ENCODE data around the gene RWDD3. TPM values are rescaled to one million over a fixed set of nuclear protein-coding genes. Genes with fewer than 3 reads are reported as not detected.

RWDD3 gene
- total RNA-seq, 1 experiment from 2014 or later: 15.3 TPM

- Histone ChIP-seq H2AFZ (ENCODE audit: low read length) (no peak overlapping the region), H4K8ac (replicated peaks; ENCODE audit: insufficient read length, low read depth, low read length) (no peak overlapping the region), H3K9me3 (ENCODE audit: control insufficient read depth, low read depth, low read length) (no peaks in the 10 kb centered on the region), H3K27me3 (ENCODE audit: insufficient read depth, low read length) (no peaks in the 10 kb centered on the region), H3K18ac (ENCODE audit: insufficient read length, low read depth, low read length) (no peak overlapping the region), H3K56ac (ENCODE audit: insufficient read length, low read depth, low read length) (no peak overlapping the region), H3K4ac (ENCODE audit: low read depth, low read length) (no peak overlapping the region), H4K91ac (ENCODE audit: insufficient read length, low read depth, low read length) (no peak overlapping the region), H4K20me1 (ENCODE audit: control insufficient read depth, insufficient read depth, insufficient read length) (no peaks in the 10 kb centered on the region), H2BK15ac (ENCODE audit: low read depth, low read length) (no peak overlapping the region), H2BK120ac (ENCODE audit: low read depth, low read length, poor library complexity, severe bottlenecking) (no peak overlapping the region), H3K23ac (ENCODE audit: insufficient read length, low read depth, low read length) (no peak overlapping the region), H3K23me2 (ENCODE audit: insufficient read length, low read depth, low read length, poor library complexity, severe bottlenecking) (no peaks in the 10 kb centered on the region), H3T11ph (ENCODE audit: low read length) (no peak overlapping the region), H3K79me2 (ENCODE audit: insufficient read depth, low read length) (no peaks in the 10 kb centered on the region), H2AK5ac (ENCODE audit: insufficient read length, low read length) (no peak overlapping the region), H2BK12ac (ENCODE audit: insufficient read length, low read depth, low read length) (no peak overlapping the region), H3K9ac (ENCODE audit: extremely low read depth, insufficient read length, low read length) (no peak overlapping the region), H3K4me1 (ENCODE audit: insufficient read depth, low read length) (no peaks in the 10 kb centered on the region), H2BK20ac (ENCODE audit: low read depth, low read length, poor library complexity, severe bottlenecking) (no peak overlapping the region), H3K14ac (ENCODE audit: insufficient read depth, low read length) (no peak overlapping the region), H4K5ac (ENCODE audit: insufficient read length, low read depth, low read length) (no peak overlapping the region), H2BK5ac (ENCODE audit: insufficient read length, low read length) (no peak overlapping the region), H3K27ac (ENCODE audit: insufficient read length, low read depth, low read length) (no peak overlapping the region), H3K4me2 (ENCODE audit: insufficient read depth, insufficient read length, low read length) (no peak overlapping the region), H3K79me1 (ENCODE audit: insufficient read depth, low read depth, low read length, poor library complexity, severe bottlenecking) (no peaks in the 10 kb centered on the region)
- TF ChIP-seq CTCF (conservative IDR thresholded peaks at IDR 0.05): no peak
- no peak for DNase-seq
- Mint-ChIP-seq H3K27ac (no peak overlapping the region), H3K4me3 (no peak overlapping the region), H3K9me3 (no peaks in the 10 kb centered on the region; a peak in 1 of 5 replicates), H3K4me1 (no peaks in the 10 kb centered on the region), H3K27me3 (ENCODE audit: low read depth) (no peaks in the 10 kb centered on the region), H3K36me3 (ENCODE audit: insufficient read depth in 1 of 3, low read depth in 3 of 3) (no peaks in the 10 kb centered on the region)
- WGBS (ENCODE audit: extremely low coverage, insufficient read length, low lambda C conversion rate): no CpG with 5 or more reads among the region's 2 CpGs
Measured at GRCh38 chr1:95206514-95206913, 27.5 kb upstream of the RWDD3 start.

Measured in H9 (cell line).